NCI-H345 treated with DMSO at 0.1 percent for 48 hours (cell line): Measurements from ENCODE around the gene NDUFS7.

Experiments
- DNase-seq: peaks from one replicate; lab custom pipeline; 2025; ENCODE audit not compliant: unreplicated experiment; lab: John Stamatoyannopoulos, UW

Gene NDUFS7

GRCh38 chr19:1384478-1385110 lies 887 bp downstream of the NDUFS7 start:
- DNase-seq = no peak

DNA sequence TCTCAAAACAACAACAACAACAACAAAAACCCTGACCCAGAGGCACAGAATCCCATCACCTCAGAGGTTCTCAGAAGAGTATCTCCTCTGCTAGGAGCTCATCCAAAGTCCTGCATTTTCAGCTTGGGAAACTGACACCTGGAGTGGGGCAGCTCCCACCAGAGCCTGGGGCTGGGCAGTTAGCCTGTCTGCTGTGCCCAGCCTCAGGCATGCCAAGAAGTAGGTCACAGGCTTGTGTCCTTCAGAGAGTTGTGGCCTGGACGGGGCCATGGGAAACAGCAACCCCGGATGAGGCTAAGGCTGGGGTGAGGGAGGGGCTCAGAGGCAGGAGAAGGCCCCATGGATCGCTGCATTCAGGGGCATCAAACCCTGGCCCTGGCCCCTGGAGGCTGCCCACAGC lies 2.1 kb downstream of the NDUFS7 start:
- no peak for DNase-seq

DNA sequence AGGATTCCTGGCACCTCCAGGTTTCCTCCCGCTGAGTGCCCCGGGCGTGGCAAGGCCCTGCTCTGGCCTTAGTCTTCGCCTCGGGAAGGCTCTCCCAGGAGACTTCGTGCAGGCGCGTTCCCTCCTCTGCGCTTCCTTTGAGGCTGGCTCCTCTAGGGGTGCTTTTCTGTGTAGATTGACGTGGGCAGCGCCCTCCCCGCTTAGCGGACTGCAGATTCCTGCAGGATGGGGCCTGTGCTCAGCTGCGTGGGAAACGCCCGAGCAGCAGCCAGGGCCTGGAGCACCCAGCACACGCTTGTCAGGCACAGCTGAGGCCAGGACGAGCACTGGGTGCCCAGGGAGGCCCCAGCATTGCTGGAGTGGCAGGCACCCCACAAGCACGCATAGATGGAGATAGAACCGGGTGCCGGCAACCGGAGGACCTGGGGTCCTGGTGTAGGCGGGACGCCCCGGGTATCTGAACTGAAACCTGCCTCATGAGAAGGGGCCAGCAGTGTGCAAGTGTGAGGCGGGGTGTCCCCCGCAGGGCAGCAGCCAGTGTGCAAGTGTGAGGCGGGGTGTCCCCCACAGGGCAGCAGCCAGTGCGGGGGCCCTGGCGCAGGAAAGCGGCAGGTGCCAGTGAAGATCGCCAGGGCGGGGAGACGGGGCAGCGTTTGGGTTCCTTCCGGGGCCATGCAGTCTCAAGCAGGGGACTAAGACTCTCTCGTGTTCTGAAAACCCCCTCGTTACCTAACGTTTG lies 3.4 kb downstream of the NDUFS7 start:
- no peak for DNase-seq

DNA sequence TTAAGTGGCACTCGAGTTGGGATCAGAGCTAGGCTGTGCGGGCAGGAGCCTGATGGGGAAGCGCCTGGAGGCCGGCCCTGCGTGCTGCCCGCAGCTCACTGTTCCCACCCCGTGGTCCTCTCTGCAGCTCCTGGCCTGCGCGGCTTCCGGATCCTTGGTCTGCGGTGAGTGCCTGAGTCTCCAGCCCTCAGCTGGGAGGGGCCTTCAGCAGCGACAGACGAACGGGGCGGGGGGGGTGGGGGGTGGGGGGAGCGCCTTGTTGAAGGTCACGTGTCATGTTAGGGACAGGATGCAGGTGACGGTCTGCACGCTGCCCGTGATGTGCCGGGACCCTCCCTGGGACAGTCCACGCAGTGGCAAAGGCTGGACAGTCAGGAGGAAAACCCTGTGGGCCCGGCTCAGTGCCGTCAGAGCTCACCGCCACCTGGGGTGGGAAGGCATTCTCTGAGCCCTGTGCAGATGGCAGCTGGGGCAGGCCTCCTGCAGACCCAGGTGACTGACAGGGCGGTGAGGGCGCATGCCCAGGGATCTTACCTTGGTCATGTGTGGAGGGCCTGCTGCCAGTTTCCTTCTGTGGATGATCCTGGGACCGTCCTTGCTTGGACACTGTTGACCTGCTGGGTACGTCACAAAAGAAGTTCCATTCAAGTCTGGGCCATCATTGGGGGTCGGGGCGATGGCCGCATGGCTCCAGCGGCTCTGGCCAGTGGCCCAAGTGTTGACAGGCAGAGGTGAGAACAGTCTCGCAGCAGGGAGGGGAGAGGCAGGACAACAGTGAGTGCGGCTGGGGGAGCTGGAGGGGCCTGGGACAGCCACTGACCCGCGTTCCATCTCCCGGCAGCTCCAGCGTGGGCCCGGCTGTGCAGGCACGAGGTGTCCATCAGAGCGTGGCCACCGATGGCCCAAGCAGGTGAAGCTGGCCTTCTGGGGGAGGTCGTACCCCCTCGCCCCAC lies 4.3 kb downstream of the NDUFS7 start:
- no peak for DNase-seq

DNA sequence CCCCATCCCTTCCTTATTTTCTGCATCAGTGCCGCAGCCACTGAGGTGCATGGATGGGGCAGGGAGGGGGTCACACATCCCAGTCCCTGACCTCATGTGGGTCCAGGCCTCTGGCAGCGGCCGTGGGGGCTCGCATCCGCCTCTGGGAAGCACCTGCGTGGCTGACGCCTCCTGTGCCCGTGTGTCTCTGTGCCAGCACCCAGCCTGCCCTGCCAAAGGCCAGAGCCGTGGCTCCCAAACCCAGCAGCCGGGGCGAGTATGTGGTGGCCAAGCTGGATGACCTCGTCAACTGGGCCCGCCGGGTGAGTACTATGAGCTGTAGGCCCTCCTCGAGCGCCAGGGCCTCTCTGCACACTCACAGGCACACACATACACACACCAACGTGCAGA lies 4.9 kb downstream of the NDUFS7 start:
- no peak for DNase-seq

DNA sequence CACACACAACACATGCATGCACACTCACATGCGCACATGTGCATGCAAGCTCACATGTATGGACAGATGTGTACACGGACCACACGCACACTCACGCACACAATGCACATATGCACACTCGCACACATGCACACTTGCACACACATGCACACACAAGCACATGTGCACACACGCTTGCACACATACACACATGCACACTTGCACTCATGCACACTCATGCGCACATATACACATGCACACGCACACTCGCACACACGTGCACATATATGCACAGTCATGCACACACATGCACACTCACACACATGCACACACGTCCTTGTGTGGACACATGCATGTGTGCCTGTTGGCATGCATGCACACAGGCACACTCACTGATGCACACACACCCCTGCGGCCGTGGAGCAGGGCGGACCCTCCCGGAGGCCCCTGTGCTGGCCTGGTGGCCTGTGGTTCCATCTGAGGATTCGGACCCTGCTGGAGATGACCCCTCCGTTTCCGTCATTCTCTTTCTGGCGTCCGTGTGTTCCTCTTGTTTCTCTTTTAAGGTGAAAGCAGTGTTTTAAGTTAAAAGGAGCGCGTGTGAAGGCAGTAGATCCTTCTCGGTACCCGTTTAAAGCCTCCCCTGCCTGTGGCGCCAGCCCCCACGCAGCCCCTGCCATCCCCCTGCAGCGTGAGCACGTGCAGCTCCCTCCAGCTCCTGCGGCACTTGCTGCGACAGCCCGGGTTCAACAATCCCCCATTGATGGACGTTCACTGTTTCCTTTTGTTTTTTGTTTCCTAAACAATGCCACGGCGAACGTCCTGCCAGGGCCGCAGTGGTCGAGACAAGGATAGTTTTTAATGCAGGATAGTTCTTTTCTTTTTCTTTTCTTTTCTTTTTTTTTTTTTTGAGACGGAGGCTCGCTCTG lies 5.6 kb downstream of the NDUFS7 start:
- DNase-seq = no peak

DNA sequence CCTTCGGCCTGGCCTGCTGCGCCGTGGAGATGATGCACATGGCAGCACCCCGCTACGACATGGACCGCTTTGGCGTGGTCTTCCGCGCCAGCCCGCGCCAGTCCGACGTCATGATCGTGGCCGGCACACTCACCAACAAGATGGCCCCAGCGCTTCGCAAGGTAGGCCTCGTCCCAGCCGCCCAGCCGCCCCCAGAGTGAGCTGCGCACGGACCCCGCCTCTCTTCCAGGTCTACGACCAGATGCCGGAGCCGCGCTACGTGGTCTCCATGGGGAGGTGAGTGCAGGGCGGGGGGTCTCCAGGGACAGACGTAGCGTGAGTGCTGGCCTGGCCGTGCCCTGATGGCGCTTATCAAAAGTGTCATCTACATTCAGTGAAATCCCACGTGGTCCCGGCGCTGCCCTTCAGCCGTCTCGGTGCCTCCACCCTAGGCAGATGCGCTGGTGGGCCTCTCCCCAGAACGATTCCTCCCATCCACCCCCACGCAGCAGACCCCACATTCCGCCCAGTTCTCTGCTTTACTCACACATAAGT lies 7.2 kb downstream of the NDUFS7 start:
- no peak for DNase-seq

DNA sequence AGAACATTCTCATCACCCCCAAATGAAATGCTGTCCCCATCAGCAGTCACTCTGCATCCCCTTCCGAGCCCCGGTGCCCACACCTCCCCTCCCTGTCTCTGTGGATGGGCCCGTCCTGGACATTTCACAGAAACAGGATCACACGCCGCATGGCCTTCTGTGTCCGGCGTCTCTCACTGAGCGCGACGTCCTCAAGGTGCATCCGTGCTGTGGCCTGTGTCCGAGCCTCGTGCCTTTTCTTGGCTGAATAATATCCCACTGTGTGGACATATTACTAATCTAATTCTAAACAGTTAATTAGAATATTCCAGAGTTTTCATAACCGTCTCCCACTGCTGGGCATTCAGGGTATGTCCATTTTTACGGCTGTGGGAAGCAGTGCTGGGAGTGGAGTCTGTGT lies 8.7 kb downstream of the NDUFS7 start:
- no peak for DNase-seq

DNA sequence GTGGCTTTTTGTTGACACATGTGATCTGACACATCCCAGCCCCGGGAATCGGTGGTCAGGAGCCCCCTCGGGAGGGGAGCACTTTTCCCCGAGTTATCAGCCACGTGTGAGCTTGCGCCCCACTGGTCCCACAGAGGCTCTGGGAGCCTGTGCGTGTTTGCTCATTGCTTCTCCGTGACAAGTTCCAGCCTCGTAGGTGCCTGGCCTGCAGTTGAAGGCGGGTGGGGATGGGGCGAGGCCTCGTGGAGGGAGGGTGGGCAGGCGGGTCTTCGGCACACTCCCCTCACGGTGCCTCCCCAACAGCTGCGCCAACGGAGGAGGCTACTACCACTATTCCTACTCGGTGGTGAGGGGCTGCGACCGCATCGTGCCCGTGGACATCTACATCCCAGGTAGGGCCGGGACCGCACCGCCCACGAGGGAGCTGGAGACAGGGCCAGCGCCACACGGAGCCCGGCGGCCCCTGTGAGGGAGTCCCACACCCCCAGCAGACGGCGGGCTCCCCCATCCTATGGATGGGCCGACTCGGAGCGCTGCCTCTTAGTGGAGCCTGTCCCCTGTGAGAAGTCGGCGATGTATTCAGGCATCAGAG lies 9.3 kb downstream of the NDUFS7 start:
- no peak for DNase-seq

DNA sequence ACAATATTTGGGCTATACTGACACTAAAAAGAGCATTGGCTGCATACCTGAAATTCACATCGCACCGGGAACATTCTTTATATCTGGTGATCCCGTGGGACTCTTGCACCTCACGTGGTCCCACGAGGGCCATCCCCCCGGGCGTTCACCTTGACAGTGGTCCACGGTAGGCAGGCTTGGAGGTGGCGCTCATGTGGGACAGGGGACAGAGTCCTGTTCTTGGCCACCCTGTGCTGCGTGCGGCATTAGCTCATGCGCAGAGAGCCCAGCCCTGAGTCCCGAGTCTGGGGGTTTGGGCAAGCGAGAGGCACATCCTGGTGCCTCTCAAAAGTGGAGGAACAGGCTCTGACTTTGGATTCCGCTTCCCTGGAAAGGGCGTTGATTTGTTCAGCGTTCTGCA lies 10.1 kb downstream of the NDUFS7 start:
- no peak for DNase-seq

- no peak for DNase-seq
Observed at GRCh38 chr19:1394252-1395193, 10.8 kb downstream of the NDUFS7 start.

- DNase-seq = no peak
Observed at GRCh38 chr19:1395194-1396018, 11.7 kb downstream of the NDUFS7 start.

GRCh38 chr19:1396019-1396767 lies 12.5 kb downstream of the NDUFS7 start:
- DNase-seq = no peak

DNA sequence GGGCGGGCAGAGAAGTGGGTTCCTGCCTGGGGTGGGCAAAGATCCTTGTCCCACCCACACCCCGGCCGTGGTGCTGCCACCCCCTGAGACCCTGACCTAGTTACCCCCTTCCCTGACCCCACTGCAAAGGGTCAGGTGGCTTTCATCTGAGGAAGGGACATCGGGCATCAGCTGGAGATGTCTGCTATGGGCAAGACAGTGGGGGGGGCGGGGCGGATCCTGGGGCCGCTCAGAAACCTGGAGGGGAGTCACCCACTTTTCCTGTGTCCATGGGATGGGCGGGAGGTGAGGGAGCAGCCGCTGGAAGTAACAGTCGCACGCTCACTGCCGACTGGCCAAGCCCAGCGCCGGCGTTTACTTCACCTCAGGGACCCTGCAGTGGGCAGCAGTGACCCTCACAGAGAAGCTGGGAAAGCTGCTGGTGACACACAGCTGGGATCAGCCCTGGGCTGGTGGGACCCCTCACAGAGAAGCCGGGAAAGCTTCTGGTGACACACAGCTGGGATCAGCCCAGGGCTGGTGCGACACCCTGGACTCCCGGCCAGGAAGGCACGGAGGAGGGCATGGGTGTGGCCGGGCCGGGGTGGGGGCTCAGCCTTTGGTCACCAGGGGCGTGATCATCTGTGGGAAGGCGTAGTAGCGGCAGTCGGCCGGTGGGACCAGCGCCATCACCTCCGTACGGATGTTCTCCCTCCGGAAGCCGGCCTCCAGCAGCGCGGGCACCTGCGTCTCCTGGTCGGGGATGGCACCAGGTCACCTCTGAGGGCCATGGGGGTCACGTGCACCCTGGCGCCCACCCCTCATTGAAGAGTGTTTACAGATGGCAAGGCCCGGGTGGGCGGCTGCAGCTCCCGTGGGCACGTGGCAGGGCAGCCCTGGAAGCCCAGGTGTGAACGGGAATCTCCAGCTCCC lies 13.3 kb downstream of the NDUFS7 start:
- no peak for DNase-seq

DNA sequence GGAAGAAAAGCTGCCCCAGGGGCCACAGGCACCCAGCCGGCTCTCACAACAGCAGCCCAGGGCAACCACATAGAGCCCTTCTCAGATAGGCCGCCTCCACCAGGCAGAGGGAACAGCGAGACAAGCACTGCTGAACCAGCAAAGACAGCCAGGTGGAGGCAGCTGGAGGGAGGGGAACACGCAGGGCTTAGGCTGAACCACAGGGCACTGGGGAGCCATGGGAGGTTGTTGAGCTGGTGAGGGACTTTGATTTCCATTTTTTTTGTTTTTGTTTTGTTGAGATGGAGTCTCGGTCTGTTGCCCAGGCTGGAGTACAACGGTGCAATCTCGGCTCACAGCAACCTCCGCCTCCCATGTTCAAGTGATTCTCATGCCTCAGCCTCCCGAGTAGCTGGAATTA lies 14.1 kb downstream of the NDUFS7 start:
- DNase-seq = no peak

DNA sequence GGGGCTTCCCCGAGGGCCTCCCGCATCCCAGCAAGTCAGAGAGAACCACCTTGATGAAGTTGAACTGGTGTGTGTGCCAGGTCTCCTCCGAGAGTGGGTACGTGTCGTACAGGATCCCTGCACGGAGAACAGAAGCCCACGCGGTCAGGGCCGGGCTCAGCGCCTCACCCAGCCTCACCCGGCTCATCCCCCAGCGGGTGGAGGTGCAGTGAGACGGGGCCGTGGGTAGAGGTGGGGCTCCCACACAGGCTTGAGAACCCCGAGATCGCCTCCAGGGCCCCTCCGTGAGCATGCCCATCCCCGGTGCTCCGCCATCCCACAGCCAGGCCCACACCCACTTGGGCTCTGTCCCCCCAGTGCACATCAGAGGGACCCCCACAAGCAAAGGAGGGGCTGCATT lies 15.4 kb downstream of the NDUFS7 start:
- DNase-seq = no peak
